Mesendoderm (in vitro differentiated cells): ENCODE data around the gene CRIP3.

Experiments
- DNase-seq: peaks from one replicate; pipeline ENCODE4 v3.0.0; 2013
- H2AK5ac ChIP-seq: 2 replicates; pipeline ENCODE4 v1.6.1; 2013; ENCODE audit warnings: low read length, inconsistent platforms
- H2BK120ac ChIP-seq: 2 replicates; pipeline ENCODE4 v1.6.1; 2013; ENCODE audit warnings: low read depth, mild to moderate bottlenecking, low read length, moderate library complexity, mixed read lengths
- H2BK15ac ChIP-seq: replicated peaks from 2 replicates; pipeline ENCODE4 v1.6.1; 2013; ENCODE audit warnings: low read depth, mild to moderate bottlenecking, moderate library complexity
- H2BK5ac ChIP-seq: 2 replicates; pipeline ENCODE4 v1.6.1; 2013; ENCODE audit warnings: low read length, inconsistent platforms
- H3K18ac ChIP-seq: 2 replicates; pipeline ENCODE4 v1.6.1; 2013; ENCODE audit warnings: mild to moderate bottlenecking, low read length, mixed read lengths
- H3K23ac ChIP-seq: one replicate; pipeline ENCODE4 v1.6.1; 2013; ENCODE audit warnings: low read length
- H3K27ac ChIP-seq: 2 replicates; pipeline ENCODE4 v1.5.1; 2013; ENCODE audit warnings: low read depth, mild to moderate bottlenecking, inconsistent platforms, low read length, moderate library complexity
- H3K27me3 ChIP-seq: 2 replicates; pipeline ENCODE4 v1.6.1; 2013; ENCODE audit warnings: low read length, control low read depth, mild to moderate bottlenecking, inconsistent platforms; ENCODE audit not compliant: insufficient read depth, poor library complexity
- H3K36me3 ChIP-seq: 2 replicates; pipeline ENCODE4 v1.6.1; 2013; ENCODE audit warnings: low read length, inconsistent platforms; ENCODE audit not compliant: control insufficient read depth, insufficient read depth
- H3K4ac ChIP-seq: one replicate; pipeline ENCODE4 v1.6.1; 2013; ENCODE audit warnings: low read depth, mild to moderate bottlenecking, low read length, moderate library complexity
- H3K4me1 ChIP-seq: 2 replicates; pipeline ENCODE4 v1.6.1; 2013; ENCODE audit warnings: low read depth, low read length, inconsistent platforms; ENCODE audit not compliant: control insufficient read depth
- H3K4me2 ChIP-seq: 2 replicates; pipeline ENCODE4 v1.6.1; 2013; ENCODE audit warnings: low read length
- H3K4me3 ChIP-seq: 2 replicates; pipeline ENCODE4 v1.5.1; 2013; ENCODE audit warnings: mild to moderate bottlenecking, low read length
- H3K56ac ChIP-seq: one replicate; pipeline ENCODE4 v1.6.1; 2013; ENCODE audit warnings: low read length
- H3K79me1 ChIP-seq: 2 replicates; pipeline ENCODE4 v1.6.1; 2013; ENCODE audit warnings: low read length, inconsistent platforms
- H3K79me2 ChIP-seq: 2 replicates; pipeline ENCODE4 v1.6.1; 2013; ENCODE audit warnings: mild to moderate bottlenecking, low read length; ENCODE audit not compliant: control insufficient read depth, insufficient read depth
- H3K9ac ChIP-seq: 2 replicates; pipeline ENCODE4 v1.6.1; 2013; ENCODE audit warnings: low read length, inconsistent platforms
- H4K5ac ChIP-seq: one replicate; pipeline ENCODE4 v1.6.1; 2013; ENCODE audit warnings: low read length
- H4K8ac ChIP-seq: one replicate; pipeline ENCODE4 v1.6.1; 2013; ENCODE audit warnings: low read depth, mild to moderate bottlenecking, control low read depth, low read length, moderate library complexity
- WGBS: extraction: QIAGEN DNeasy Blood & Tissue Kit; methylation state at CpG from one replicate; pipeline ENCODE4 v1.1.7; 2013; ENCODE audit warnings: low lambda C conversion rate, missing lambda C conversion rate; ENCODE audit not compliant: insufficient coverage; ENCODE audit errors: extremely low coverage; 5-methylcytosine and 5-hydroxymethylcytosine counted together

Gene CRIP3

GRCh38 chr6:43296780-43297497, 11.7 kb downstream of the CRIP3 start:
- H3K4me3 ChIP-seq: no peak overlapping the region
- no peaks in the 10 kb centered on the region for H3K27me3 ChIP-seq
- no CpG with 5 or more reads among the region's 5 CpGs for WGBS
- no peak overlapping the region for H3K4me2 ChIP-seq
- no peak overlapping the region for H3K4ac ChIP-seq
- H2AK5ac ChIP-seq: no peak overlapping the region
- no peak overlapping the region for H2BK5ac ChIP-seq
- H2BK15ac ChIP-seq: no peak overlapping the region
- no peaks in the 10 kb centered on the region for H3K4me1 ChIP-seq
- H3K27ac ChIP-seq: no peak overlapping the region
- H3K79me2 ChIP-seq: no peaks in the 10 kb centered on the region
- no peak overlapping the region for H2BK120ac ChIP-seq
- DNase-seq: no peak
- no peak overlapping the region for H4K5ac ChIP-seq
- H3K79me1 ChIP-seq: no peaks in the 10 kb centered on the region
- H3K18ac ChIP-seq: no peak overlapping the region
- no peaks in the 10 kb centered on the region for H3K36me3 ChIP-seq
- no peak overlapping the region for H3K56ac ChIP-seq
- H3K23ac ChIP-seq: no peak overlapping the region
- H4K8ac ChIP-seq: no peak overlapping the region
- H3K9ac ChIP-seq: no peak overlapping the region

- Histone ChIP-seq H3K4ac (no peak overlapping the region), H3K27me3 (no peaks in the 10 kb centered on the region), H3K9ac (no peak overlapping the region), H2BK15ac (no peak overlapping the region), H3K4me1 (no peaks in the 10 kb centered on the region), H2AK5ac (no peak overlapping the region), H3K79me2 (no peaks in the 10 kb centered on the region), H3K79me1 (no peaks in the 10 kb centered on the region), H4K8ac (no peak overlapping the region), H3K4me3 (no peak overlapping the region), H2BK5ac (no peak overlapping the region), H3K18ac (no peak overlapping the region), H2BK120ac (no peak overlapping the region), H3K27ac (no peak overlapping the region), H3K4me2 (no peak overlapping the region), H4K5ac (no peak overlapping the region), H3K36me3 (no peaks in the 10 kb centered on the region), H3K23ac (no peak overlapping the region), H3K56ac (no peak overlapping the region)
- DNase-seq: no peak
- WGBS: no CpG with 5 or more reads among the region's 3 CpGs
These were observed 13.2 kb downstream of the CRIP3 start for GRCh38 chr6:43295456-43295855.

GRCh38 chr6:43294536-43294935, 14.1 kb downstream of the CRIP3 start:
- H3K79me2 ChIP-seq: no peaks in the 10 kb centered on the region
- H2BK120ac ChIP-seq: no peak overlapping the region
- no peak for DNase-seq
- no peak overlapping the region for H4K5ac ChIP-seq
- no peaks in the 10 kb centered on the region for H3K4me1 ChIP-seq
- no peak overlapping the region for H4K8ac ChIP-seq
- no peak overlapping the region for H3K27ac ChIP-seq
- H3K4me3 ChIP-seq: no peak overlapping the region
- no peak overlapping the region for H3K4me2 ChIP-seq
- no peak overlapping the region for H2AK5ac ChIP-seq
- no peak overlapping the region for H3K9ac ChIP-seq
- no peaks in the 10 kb centered on the region for H3K79me1 ChIP-seq
- no peak overlapping the region for H3K23ac ChIP-seq
- H2BK5ac ChIP-seq: no peak overlapping the region
- H3K4ac ChIP-seq: no peak overlapping the region
- 100% methylated on average over 1 of the region's 3 CpGs for WGBS
- no peak overlapping the region for H3K18ac ChIP-seq
- no peaks in the 10 kb centered on the region for H3K27me3 ChIP-seq
- no peak overlapping the region for H2BK15ac ChIP-seq
- H3K56ac ChIP-seq: no peak overlapping the region
- H3K36me3 ChIP-seq: no peaks in the 10 kb centered on the region

GRCh38 chr6:43293698-43294097, 14.9 kb downstream of the CRIP3 start:
- no peak overlapping the region for H3K4me3 ChIP-seq
- no peak overlapping the region for H4K8ac ChIP-seq
- H2AK5ac ChIP-seq: no peak overlapping the region
- no peak overlapping the region for H3K23ac ChIP-seq
- H3K56ac ChIP-seq: no peak overlapping the region
- DNase-seq: no peak
- no peak overlapping the region for H2BK5ac ChIP-seq
- no peaks in the 10 kb centered on the region for H3K4me1 ChIP-seq
- H3K79me1 ChIP-seq: no peaks in the 10 kb centered on the region
- WGBS: 100% methylated on average over 1 of the region's 3 CpGs
- no peak overlapping the region for H3K9ac ChIP-seq
- no peak overlapping the region for H2BK15ac ChIP-seq
- H2BK120ac ChIP-seq: no peak overlapping the region
- no peak overlapping the region for H3K4me2 ChIP-seq
- H3K27ac ChIP-seq: no peak overlapping the region
- no peak overlapping the region for H3K4ac ChIP-seq
- no peaks in the 10 kb centered on the region for H3K27me3 ChIP-seq
- H3K18ac ChIP-seq: no peak overlapping the region
- H3K36me3 ChIP-seq: no peaks in the 10 kb centered on the region
- H3K79me2 ChIP-seq: no peaks in the 10 kb centered on the region
- H4K5ac ChIP-seq: no peak overlapping the region

- no peak overlapping the region for H3K27ac ChIP-seq
- no peaks in the 10 kb centered on the region for H3K36me3 ChIP-seq
- no peak overlapping the region for H4K8ac ChIP-seq
- H4K5ac ChIP-seq: no peak overlapping the region
- H3K27me3 ChIP-seq: no peaks in the 10 kb centered on the region
- H3K23ac ChIP-seq: no peak overlapping the region
- H3K4me2 ChIP-seq: no peak overlapping the region
- no peak for DNase-seq
- H2BK15ac ChIP-seq: no peak overlapping the region
- H3K4me3 ChIP-seq: no peak overlapping the region
- no peak overlapping the region for H3K56ac ChIP-seq
- no peak overlapping the region for H3K4ac ChIP-seq
- H3K4me1 ChIP-seq: no peaks in the 10 kb centered on the region
- H2BK5ac ChIP-seq: no peak overlapping the region
- no peaks in the 10 kb centered on the region for H3K79me1 ChIP-seq
- no peaks in the 10 kb centered on the region for H3K79me2 ChIP-seq
- no peak overlapping the region for H2AK5ac ChIP-seq
- WGBS: no CpG with 5 or more reads among the region's 5 CpGs
- H2BK120ac ChIP-seq: no peak overlapping the region
- no peak overlapping the region for H3K18ac ChIP-seq
- no peak overlapping the region for H3K9ac ChIP-seq
These were observed 15.8 kb downstream of the CRIP3 start for GRCh38 chr6:43292763-43293318.

GRCh38 chr6:43292341-43292740, 16.3 kb downstream of the CRIP3 start:
- Histone ChIP-seq H3K4ac (no peak overlapping the region), H3K4me2 (no peak overlapping the region), H3K27me3 (no peaks in the 10 kb centered on the region), H4K5ac (no peak overlapping the region), H3K36me3 (no peaks in the 10 kb centered on the region), H2AK5ac (no peak overlapping the region), H3K56ac (no peak overlapping the region), H4K8ac (no peak overlapping the region), H2BK15ac (no peak overlapping the region), H3K27ac (no peak overlapping the region), H3K79me2 (no peaks in the 10 kb centered on the region), H2BK5ac (no peak overlapping the region), H3K4me3 (no peak overlapping the region), H2BK120ac (no peak overlapping the region), H3K23ac (no peak overlapping the region), H3K9ac (no peak overlapping the region), H3K4me1 (no peaks in the 10 kb centered on the region), H3K18ac (no peak overlapping the region), H3K79me1 (no peaks in the 10 kb centered on the region)
- no peak for DNase-seq
- WGBS: no CpG with 5 or more reads among the region's 6 CpGs
